Subcutaneous adipose tissue (tissue), 4 donors: ENCODE results near the gene NEGR1. TPM values are rescaled to one million over a fixed set of nuclear protein-coding genes. Genes with fewer than 3 reads are reported as not detected.

Experiments used
- total RNA-seq, 4 donors: library from RNA; depleted of rRNA; stranded (reverse); fragments of >200 nt; gene quantifications; one replicate each; pipeline ENCODE4 v1.1.0, GENCODE V29; 2016
- TF ChIP-seq, protein P1 (sequence below): fragments of 450-650 bp; IDR thresholded peaks from one replicate; pipeline ENCODE4 v1.5.1; 2016; ENCODE audit warnings: low read depth, mild to moderate bottlenecking, control low read depth, antibody characterized with exemption, moderate library complexity

Gene NEGR1
- total RNA-seq, 4 donors from 2014 or later: 18.6 to 42.9 (median 35.3) TPM

DNA sequence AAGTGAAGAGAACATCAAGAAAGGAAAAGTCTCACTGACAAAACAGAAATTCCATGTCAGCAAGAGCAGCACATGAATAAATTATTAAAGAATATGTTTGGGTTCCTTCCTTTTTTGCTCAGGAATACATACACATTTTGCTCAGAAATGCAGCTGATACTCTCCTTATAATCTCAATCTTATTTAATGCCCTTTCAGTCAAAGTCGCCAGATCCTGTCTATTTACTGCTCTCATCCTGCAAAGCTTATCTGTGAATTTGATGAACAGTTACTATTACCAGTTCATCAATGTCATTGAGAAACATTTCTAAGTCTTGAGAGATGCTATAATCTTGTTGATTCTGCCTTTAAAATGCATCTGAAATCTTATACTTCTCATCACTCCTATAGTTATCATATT, 658.5 kb downstream of the NEGR1 start:
- TF ChIP-seq, protein P1, sequence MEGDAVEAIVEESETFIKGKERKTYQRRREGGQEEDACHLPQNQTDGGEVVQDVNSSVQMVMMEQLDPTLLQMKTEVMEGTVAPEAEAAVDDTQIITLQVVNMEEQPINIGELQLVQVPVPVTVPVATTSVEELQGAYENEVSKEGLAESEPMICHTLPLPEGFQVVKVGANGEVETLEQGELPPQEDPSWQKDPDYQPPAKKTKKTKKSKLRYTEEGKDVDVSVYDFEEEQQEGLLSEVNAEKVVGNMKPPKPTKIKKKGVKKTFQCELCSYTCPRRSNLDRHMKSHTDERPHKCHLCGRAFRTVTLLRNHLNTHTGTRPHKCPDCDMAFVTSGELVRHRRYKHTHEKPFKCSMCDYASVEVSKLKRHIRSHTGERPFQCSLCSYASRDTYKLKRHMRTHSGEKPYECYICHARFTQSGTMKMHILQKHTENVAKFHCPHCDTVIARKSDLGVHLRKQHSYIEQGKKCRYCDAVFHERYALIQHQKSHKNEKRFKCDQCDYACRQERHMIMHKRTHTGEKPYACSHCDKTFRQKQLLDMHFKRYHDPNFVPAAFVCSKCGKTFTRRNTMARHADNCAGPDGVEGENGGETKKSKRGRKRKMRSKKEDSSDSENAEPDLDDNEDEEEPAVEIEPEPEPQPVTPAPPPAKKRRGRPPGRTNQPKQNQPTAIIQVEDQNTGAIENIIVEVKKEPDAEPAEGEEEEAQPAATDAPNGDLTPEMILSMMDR: no peak

DNA sequence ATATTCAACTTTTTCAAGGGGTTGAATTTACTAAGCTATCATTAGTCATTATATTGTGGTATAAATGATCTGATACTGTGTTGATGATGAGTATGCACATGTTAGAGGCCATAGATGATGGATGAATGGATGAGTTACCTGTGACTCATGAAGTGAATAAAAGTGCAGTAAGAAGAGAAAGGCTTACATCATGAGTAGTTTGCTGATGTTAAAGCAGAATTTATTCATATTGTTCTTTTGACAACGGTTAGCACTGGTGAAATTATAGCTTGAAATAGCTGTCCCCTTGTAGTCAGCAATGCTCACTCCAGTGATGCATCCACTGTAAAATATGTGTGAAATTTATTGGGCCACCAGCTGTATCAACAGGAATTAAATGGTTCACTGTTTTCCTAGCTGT, 660.6 kb downstream of the NEGR1 start:
- TF ChIP-seq, protein P1: no peak

GRCh38 chr1:71618766-71619530, 663.4 kb downstream of the NEGR1 start:
- TF ChIP-seq, protein P1: no peak

DNA sequence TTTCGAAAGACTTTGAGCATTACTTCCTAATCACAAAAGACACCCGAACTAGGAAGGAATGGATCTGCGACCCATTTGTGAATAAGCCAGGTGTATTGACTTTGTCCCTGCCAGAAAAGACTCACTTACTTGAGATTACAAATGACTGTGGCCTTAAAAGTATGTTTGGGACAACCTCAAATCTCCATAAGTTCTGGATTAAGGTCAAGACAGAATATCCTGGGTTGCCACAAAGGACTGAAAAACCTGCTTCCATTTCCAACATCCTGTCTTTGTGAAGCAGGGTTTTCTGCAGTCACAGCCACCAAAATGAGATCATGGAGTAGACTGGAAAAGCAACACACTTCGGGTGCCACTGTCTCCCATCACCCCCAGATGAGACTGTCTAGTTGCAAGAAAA, 664.1 kb downstream of the NEGR1 start:
- TF ChIP-seq, protein P1: no peak

DNA sequence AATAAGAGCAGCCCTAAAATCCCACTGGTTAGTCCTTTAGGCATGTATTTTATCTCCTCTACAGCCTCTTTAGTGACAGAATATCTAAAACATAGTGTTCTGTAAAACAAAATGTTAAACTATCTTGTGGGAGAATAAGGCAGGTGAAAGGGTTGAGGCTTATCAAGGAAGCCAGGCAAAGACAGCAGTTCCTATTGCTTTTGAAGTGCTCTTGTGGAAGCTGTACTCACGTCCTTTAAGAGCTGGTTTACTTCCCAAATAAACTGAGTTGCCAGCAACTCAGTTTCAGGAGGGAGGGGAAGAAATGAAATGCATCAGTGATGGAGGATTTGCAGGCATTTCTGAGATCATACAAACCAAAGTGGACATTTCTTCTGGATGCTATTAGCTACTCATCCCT, 671.9 kb downstream of the NEGR1 start:
- TF ChIP-seq, protein P1: no peak

GRCh38 chr1:71603044-71603776, 679.1 kb downstream of the NEGR1 start:
- TF ChIP-seq, protein P1: no peak

DNA sequence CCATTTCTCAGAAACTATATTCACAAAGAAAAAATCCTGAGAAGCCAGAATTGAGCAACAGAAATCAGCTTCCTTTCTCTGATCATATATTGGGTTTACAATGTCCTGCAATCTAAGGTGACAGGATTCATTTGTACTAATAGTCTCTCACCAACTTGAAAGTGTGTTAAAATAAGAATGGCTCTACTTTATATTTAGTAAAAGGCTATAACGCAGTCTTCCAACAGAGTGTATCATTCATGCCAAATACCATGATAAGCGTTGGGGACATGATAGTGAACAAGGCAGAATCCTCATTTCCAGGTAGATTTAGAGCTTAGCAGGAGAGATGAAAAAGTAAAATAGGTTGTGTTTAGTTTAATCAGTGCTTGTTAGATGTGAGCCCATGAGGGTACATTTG, 682.3 kb downstream of the NEGR1 start:
- TF ChIP-seq, protein P1: no peak
